NB4 (cell line): ENCODE measurements around the gene FOXP1.

Experiments
- DNase-seq: peaks from one replicate; pipeline ENCODE4 v3.0.0; 2010; ENCODE audit warnings: low read depth
- H3K4me3 ChIP-seq: one replicate; pipeline ENCODE4 v1.5.1; 2011; ENCODE audit warnings: mild to moderate bottlenecking, low read depth, low read length, moderate library complexity
- MYC ChIP-seq: IDR thresholded peaks from 2 replicates; pipeline ENCODE4 v1.6.1; 2011; ENCODE audit warnings: low read depth, low read length
- POLR2A ChIP-seq: IDR thresholded peaks from 2 replicates; pipeline ENCODE4 v1.6.1; 2011; ENCODE audit warnings: mild to moderate bottlenecking; ENCODE audit not compliant: insufficient read length; ENCODE audit errors: extremely low read depth
- TF ChIP-seq, protein P1 (sequence below): IDR thresholded peaks from 2 replicates; pipeline ENCODE4 v1.6.1; 2011; ENCODE audit warnings: low read depth, low read length
- TF ChIP-seq, protein P2 (sequence below): IDR thresholded peaks from one replicate; pipeline ENCODE4 v1.5.1; 2012; ENCODE audit warnings: low read depth, low read length

Gene FOXP1

DNA sequence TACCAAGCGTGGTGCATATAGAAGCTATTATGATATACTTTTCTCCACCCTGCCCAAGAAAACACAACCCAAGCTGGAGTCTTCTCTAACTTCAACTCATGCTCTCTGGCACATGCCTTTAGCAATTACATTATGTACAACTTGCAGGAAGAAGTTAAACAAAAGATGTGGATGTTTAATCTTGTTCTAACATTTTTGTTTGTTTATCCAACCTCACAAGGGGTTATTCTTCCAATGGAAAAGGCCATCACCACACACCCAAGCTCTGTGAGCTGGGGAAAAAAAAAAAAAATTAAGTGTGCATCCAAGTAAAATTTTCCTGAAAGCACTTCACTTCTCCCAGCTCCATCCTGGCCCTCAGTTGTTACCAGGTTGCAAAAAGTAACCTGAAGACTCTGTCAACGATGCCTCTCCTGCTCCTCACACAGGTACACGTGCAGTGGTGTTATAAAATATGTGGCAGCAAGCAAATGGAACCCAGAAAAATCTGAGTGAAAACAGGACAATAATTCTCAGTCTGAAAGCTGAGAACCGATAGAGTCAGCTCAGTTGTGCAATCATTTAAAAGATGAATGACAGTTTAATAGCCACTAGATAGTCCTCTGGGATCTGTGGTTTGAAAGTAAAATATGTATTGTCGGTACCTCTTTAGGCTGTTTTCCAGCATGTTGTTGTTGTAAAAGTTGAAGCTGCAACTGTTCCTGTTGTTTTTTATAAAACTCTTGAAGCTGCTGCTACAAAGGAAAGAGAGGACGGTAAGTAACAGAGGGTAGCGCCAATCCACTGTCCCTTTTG, 531.4 kb downstream of the FOXP1 start:
- no peak overlapping the region for H3K4me3 ChIP-seq
- peak; percentile 62 for DNase-seq
- TF ChIP-seq, protein P1, sequence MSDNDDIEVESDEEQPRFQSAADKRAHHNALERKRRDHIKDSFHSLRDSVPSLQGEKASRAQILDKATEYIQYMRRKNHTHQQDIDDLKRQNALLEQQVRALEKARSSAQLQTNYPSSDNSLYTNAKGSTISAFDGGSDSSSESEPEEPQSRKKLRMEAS = no peak
- no peak for TF ChIP-seq POLR2A
- no peak for TF ChIP-seq MYC
- TF ChIP-seq, protein P2, sequence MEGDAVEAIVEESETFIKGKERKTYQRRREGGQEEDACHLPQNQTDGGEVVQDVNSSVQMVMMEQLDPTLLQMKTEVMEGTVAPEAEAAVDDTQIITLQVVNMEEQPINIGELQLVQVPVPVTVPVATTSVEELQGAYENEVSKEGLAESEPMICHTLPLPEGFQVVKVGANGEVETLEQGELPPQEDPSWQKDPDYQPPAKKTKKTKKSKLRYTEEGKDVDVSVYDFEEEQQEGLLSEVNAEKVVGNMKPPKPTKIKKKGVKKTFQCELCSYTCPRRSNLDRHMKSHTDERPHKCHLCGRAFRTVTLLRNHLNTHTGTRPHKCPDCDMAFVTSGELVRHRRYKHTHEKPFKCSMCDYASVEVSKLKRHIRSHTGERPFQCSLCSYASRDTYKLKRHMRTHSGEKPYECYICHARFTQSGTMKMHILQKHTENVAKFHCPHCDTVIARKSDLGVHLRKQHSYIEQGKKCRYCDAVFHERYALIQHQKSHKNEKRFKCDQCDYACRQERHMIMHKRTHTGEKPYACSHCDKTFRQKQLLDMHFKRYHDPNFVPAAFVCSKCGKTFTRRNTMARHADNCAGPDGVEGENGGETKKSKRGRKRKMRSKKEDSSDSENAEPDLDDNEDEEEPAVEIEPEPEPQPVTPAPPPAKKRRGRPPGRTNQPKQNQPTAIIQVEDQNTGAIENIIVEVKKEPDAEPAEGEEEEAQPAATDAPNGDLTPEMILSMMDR = no peak

DNA sequence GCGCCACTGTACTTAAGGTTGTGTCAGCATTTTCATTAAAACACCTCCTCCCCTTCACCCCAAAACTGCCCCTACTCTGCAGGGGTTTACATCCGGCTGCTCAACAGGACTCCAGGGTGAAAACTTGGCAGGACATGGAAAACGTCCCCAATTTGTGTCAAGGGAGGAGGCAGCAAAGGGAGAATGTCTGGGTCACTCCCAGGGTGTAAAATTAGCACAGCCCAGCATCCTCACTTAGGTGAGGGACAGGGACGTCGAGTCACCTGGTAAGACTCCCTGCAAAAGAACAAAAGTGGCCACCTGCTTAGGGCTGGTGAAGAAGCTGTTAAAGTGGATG, 532.3 kb downstream of the FOXP1 start:
- DNase-seq = no peak
- TF ChIP-seq, protein P1 = no peak
- no peak for TF ChIP-seq MYC
- no peak overlapping the region for H3K4me3 ChIP-seq

DNA sequence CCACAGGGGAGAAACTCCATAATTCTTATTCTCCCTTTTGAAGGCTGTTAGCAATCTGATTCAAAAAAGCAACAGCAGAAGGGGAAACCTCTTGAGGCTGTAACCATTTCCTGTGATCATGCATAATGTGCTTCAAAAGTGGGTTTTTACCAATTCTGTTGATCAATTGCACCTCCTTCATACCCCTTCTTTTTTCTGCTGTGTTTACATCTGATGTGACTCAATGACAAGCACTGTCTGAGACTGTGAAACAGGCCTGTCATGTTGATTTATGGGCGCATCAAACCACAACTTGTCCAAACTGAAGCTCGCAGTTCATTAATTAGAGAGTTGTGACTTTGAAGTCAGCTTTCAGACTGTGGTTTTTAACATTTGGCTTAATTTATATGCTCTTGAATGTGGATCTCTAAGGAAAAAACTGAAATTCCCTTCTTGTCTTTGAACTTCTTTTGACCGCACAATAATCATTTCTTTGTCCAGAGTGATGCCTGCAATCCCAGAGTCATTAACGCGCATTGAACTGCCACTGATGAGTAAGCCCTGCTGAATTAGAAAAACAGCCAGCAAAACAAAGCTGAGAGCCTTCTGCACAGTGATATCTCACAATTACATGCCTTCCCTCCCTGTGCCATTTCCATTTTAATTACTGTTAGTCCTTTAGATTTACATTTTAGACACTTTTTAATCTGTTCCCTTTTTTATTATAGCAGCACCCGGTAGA, 532.8 kb downstream of the FOXP1 start:
- H3K4me3 ChIP-seq = no peak overlapping the region
- peak; percentile 15 for DNase-seq
- TF ChIP-seq POLR2A = no peak

DNA sequence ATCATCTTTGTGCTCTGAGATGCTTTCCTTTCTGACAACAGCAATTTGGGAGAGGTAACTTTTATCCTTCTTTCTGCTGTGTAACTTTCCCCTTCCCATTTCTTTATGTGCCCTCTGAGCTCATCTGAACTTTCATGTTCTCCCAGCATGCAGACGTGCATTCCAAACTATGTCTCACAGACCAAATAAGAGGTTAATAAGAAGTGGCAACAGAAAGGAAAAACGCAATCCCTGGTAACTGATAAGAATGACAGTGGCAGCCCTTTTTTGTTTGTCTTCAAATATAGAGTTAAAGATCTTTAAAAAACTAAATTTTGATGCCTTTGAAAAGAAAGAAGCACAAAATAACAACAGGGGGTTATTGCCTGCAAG, 533.4 kb downstream of the FOXP1 start:
- H3K4me3 ChIP-seq = no peak overlapping the region
- DNase-seq = no peak
- TF ChIP-seq, protein P2 = no peak
- TF ChIP-seq POLR2A (no peak), MYC (no peak)
- TF ChIP-seq, protein P1 = no peak

DNA sequence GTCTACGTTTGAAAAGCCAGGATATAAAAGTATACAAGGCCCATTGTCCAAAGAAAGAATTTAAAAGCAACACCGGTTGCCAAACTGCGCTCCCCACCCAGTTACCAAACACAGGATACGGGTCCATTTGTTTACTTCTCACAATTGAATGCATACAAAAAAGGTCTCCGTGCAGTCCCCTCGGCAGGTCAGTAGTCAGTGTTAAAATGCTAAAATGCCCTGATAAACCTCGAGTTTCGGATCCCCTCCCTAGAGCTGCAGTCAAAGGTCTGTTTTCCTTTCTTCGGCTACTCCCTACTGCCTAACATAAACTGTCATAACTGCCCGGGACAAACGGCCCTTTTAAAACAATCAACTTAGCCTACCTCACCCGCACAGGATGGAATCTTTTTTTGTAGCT, 534.6 kb downstream of the FOXP1 start:
- DNase-seq = no peak
- no peak for TF ChIP-seq POLR2A
- TF ChIP-seq, protein P2 = no peak
- TF ChIP-seq, protein P1 = no peak
- TF ChIP-seq MYC = no peak
- no peak overlapping the region for H3K4me3 ChIP-seq

DNA sequence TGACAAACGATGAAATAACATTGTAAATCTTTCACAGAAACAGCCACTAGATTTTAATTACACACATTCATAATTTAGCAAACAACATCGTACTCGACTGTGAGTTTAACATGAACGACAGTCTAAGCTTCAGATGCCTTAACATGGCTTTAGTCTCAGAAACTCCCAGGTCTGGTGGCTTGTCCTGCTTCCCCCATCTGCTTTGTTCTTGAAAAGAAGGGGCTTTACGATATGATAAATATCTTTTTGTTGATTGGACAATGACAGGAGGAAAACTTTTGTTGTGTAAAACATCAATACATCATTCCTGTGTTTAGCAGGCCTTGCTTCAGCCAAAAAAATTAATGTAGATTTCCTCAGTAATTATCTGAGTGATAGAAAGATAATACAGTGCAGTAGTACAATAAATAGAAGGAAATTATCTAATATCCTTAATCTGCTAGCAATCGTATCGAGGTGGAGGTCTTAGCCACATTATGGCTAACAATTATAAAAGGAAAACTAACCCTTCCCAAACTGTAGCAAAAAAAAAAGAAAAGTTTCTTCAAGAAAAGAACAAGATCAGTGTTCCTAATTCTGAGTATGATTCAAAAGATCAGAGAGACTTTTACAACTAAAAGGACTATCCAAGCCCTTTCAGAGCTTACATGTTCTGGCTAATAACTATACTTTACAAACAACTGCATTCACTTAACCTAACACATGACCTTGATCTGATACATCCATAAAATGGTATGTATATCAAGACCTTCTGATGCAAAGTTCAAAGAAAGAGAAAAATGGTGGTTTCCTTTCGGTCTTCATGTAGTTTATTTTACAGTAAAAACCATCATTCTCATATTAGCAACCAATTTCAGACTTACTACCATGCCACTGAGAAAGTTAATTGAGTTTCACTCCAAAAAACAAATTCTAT, 535.7 kb downstream of the FOXP1 start:
- DNase-seq = no peak
- TF ChIP-seq, protein P2 = no peak
- TF ChIP-seq POLR2A = no peak
- H3K4me3 ChIP-seq = no peak overlapping the region
